Nephron progenitor cell (in vitro differentiated cells): Measurements from ENCODE around the gene CORO7.

ENCODE experiments used
- DNase-seq: peaks from one replicate; pipeline ENCODE4 v3.0.0; 2021
- H3K27ac Mint-ChIP-seq: 2 replicates; pipeline ENCODE4 v1.8.0; 2021; ENCODE audit warnings: mild to moderate bottlenecking, moderate library complexity, mixed read lengths
- H3K27me3 Mint-ChIP-seq: 2 replicates; pipeline ENCODE4 v1.8.0; 2021; ENCODE audit warnings: mild to moderate bottlenecking, low read depth, mixed read lengths; ENCODE audit not compliant: poor library complexity
- H3K36me3 Mint-ChIP-seq: 2 replicates; pipeline ENCODE4 v1.8.0; 2021; ENCODE audit warnings: low read depth, mixed read lengths
- H3K4me1 Mint-ChIP-seq: 2 replicates; pipeline ENCODE4 v1.8.0; 2021; ENCODE audit warnings: mixed read lengths
- H3K4me3 Mint-ChIP-seq: 2 replicates; pipeline ENCODE4 v1.8.0; 2021; ENCODE audit warnings: mild to moderate bottlenecking, moderate library complexity, mixed read lengths
- H3K9me3 Mint-ChIP-seq: 2 replicates; pipeline ENCODE4 v1.8.0; 2021; ENCODE audit warnings: mild to moderate bottlenecking, moderate library complexity, mixed read lengths
- TF ChIP-seq, protein P1 (sequence below): fragments of 200-600 bp; sonication (generic); IDR thresholded peaks from 2 replicates; pipeline ENCODE4 v1.5.0; 2021; ENCODE audit warnings: antibody characterized with exemption

The CORO7 gene

DNA sequence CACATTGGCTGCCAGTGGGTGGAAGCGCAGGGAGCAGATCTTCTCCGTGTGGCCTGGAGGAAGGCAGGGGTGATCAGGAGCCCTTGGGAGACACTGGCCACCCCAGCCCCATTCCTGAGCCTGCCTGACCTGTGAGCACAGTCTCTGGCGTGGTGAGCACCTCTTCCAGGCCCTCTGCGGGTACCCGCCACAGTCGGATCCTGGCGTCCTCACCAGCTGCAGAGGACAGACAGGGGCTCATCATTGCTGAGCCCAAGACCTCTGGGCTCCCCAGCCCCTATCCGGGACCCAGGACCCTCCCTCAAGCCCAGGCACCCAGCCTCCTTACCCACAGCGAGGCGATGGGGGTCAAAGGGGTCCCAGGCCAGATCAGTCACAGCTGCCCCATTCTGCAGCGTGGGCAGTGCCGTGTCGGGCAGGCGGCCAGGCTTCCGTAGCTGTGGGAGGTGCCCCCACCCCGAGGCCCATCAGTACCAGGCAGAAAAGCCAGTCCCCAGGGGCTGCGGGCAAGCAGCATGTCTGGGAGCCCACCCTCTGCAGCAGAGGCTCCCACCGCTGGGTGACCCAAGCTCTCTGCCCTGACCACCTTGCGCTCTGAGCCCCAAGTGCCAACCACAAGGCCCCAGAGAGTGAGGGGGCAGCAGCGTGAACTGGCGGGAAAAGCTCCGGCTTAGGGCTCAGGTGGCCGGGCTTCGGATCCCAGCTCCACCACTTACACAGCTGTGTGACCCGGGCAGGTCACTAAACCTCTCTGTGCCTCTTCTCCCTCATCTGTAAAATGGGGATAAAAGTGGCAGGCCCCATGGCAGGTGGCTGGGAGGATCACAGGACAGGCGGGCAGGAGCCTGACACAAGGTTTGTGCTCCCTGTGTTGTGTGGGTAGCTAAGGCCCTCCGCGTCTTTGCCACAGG lies 55.1 kb downstream of the CORO7 start:
- Mint-ChIP-seq H3K27me3 (peaks cover 5% of the 10 kb centered on the region), H3K4me3 (no peak overlapping the region), H3K4me1 (peaks cover 11% of the 10 kb centered on the region), H3K36me3 (no peaks in the 10 kb centered on the region), H3K27ac (no peak overlapping the region), H3K9me3 (no peaks in the 10 kb centered on the region)
- DNase-seq, result no peak
- TF ChIP-seq, protein P1, sequence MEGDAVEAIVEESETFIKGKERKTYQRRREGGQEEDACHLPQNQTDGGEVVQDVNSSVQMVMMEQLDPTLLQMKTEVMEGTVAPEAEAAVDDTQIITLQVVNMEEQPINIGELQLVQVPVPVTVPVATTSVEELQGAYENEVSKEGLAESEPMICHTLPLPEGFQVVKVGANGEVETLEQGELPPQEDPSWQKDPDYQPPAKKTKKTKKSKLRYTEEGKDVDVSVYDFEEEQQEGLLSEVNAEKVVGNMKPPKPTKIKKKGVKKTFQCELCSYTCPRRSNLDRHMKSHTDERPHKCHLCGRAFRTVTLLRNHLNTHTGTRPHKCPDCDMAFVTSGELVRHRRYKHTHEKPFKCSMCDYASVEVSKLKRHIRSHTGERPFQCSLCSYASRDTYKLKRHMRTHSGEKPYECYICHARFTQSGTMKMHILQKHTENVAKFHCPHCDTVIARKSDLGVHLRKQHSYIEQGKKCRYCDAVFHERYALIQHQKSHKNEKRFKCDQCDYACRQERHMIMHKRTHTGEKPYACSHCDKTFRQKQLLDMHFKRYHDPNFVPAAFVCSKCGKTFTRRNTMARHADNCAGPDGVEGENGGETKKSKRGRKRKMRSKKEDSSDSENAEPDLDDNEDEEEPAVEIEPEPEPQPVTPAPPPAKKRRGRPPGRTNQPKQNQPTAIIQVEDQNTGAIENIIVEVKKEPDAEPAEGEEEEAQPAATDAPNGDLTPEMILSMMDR, result no peak

DNA sequence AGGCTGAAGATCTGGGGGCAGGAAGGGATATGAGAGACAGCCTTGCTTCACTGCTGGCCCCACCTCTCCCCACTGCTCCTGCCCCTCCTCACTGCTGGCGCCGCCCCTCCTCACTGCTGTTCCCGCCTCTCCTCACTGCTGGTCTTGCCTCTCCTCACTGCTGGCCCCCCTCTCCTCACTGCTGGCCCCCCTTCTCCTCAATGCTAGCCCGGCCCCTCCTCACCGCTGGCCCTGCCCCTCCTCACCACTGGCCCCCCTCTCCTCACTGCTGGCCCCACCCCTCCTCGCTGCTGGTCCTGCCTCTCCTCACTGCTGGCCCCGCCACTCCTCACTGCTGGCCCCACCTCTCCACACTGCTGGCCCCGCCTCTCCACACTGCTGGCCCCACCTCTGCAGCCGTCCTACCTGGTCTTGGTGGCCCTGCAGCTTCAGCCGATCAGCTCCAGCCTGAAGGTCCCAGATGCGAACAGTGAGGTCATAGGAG lies 55.8 kb downstream of the CORO7 start:
- Mint-ChIP-seq H3K36me3 (no peaks in the 10 kb centered on the region), H3K9me3 (no peaks in the 10 kb centered on the region), H3K4me1 (peaks cover 11% of the 10 kb centered on the region), H3K4me3 (no peak overlapping the region), H3K27ac (no peak overlapping the region), H3K27me3 (peaks cover 5% of the 10 kb centered on the region)
- DNase-seq, result peak; percentile 67
- TF ChIP-seq, protein P1, result no peak

DNA sequence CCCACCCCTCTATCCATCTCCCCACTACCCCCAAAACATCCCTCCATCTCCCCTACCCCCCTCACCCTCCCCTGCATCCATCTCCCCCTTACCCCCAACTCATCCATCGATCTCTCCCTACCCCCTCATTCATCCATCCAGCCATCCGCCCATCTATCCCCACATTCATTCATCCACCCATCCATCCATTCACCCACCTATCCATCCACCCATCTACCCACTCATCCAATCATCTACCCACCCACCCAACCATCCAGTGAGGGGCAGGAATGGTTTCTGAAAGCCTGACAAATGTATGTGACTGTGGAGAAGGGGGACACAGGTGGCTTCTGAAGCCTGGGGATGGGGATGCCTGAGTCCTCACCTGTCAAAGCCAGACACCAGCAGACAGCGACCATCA lies 56.5 kb downstream of the CORO7 start:
- peaks cover 14% of the 10 kb centered on the region for H3K4me1 Mint-ChIP-seq
- peaks cover 5% of the 10 kb centered on the region for H3K27me3 Mint-ChIP-seq

DNA sequence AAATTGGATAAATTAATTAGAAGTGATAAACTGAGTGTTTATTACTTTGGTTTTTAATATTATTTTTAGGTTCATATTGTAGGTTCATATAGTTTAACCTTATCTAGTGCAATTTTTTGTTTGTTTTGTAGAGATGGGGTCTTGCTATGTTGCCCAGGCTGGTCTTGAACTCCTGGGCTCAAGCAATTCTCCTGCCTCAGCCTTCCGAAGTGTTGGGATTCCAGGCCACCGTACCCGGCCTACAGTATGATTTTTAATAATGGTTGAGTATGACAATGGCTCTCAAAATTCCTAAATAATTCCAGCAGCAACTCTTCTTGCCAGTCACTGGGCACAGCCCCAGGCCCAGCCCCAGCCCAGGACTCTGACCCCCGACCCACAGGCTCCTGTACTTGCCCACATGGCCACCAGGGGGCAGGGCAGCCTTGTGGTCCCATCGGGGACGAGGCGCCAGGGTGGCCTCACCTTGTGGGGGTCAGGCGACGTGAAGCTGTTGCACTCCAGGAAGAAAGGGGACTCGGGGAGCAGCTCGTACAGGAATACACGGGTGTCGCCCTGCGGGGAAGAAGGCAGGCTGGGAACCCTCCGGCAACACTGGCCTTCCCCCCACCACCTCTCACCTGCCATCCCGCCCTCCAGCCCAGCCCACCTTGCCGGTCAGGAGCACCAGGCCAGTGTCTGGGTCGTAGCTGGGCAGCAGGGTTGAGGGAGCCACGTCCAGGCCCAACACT lies 57.4 kb downstream of the CORO7 start:
- Mint-ChIP-seq H3K9me3 (no peaks in the 10 kb centered on the region), H3K27ac (no peak overlapping the region), H3K27me3 (peaks cover 6% of the 10 kb centered on the region), H3K36me3 (no peaks in the 10 kb centered on the region), H3K4me1 (peaks cover 21% of the 10 kb centered on the region), H3K4me3 (no peak overlapping the region)
- TF ChIP-seq, protein P1, result peak; percentile 94
- peak; percentile 91 for DNase-seq

More for the DNA sequence above, 56.5 kb downstream of the CORO7 start:
- H3K9me3 Mint-ChIP-seq, result no peaks in the 10 kb centered on the region
- no peak overlapping the region for H3K27ac Mint-ChIP-seq
- no peak overlapping the region for H3K4me3 Mint-ChIP-seq
- no peak for DNase-seq
- TF ChIP-seq, protein P1, result no peak
- no peaks in the 10 kb centered on the region for H3K36me3 Mint-ChIP-seq

DNA sequence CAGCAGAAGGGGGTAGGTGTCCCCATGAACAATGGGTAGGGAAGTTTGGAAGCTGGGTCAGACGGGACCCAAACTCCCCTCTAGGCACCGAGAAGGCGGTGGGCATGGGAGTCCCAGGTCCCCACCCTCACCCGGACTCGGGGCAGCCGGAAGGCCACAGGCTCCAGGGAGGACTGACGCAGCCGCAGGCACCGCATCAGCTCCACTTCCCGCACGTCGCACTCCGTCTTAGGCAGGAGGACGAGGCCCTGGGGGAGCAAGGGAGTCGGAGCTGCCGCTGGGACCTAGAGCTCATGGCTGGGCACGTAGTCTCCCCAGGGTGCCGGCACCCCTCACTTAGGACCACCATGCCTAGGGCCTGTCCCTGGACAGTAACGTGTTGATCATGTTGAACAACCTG lies 58.2 kb downstream of the CORO7 start:
- peaks cover 29% of the 10 kb centered on the region for H3K4me1 Mint-ChIP-seq
- H3K27me3 Mint-ChIP-seq, result peaks cover 11% of the 10 kb centered on the region
- no peak overlapping the region for H3K27ac Mint-ChIP-seq

More for the DNA sequence above, 58.2 kb downstream of the CORO7 start:
- no peaks in the 10 kb centered on the region for H3K36me3 Mint-ChIP-seq
- TF ChIP-seq, protein P1, result no peak
- no peak for DNase-seq
- no peak overlapping the region for H3K4me3 Mint-ChIP-seq
- H3K9me3 Mint-ChIP-seq, result no peaks in the 10 kb centered on the region
